ENCODE results near the gene CTR9. TPM values are rescaled to one million over a fixed set of nuclear protein-coding genes. Genes with fewer than 3 reads are reported as not detected.

CTR9 gene
- total and polyA plus RNA-seq, 9 of the 15 experiments (the other 6 are each of a cell fraction or from before 2014, with no cell fraction given): 25.4 to 79.3 (median 47.3) TPM

- TF ChIP-seq ZNF449 (CRISPR knock-in tag; IDR thresholded peaks at IDR 0.05) (no peak), ZZZ3 (IDR thresholded peaks at IDR 0.05) (no peak), CHD4 (IDR thresholded peaks at IDR 0.05; ENCODE audit: insufficient read depth, insufficient replicate concordance, low read depth, low read length, poor library complexity, severe bottlenecking) (no peak), HMGN3 (IDR thresholded peaks at IDR 0.05; ENCODE audit: borderline replicate concordance, extremely low read depth, insufficient read length, low read depth, low read length) (peak; percentile 41), CHD1 (IDR thresholded peaks at IDR 0.05; ENCODE audit: low read length) (no peak), ZNF184 (CRISPR knock-in tag; IDR thresholded peaks at IDR 0.05) (no peak), PHTF2 (CRISPR knock-in tag; IDR thresholded peaks at IDR 0.05) (no peak; the same call in 1 of the 2 replicates), IRF2 (CRISPR knock-in tag; IDR thresholded peaks at IDR 0.05) (no peak), ZBTB34 (CRISPR knock-in tag; IDR thresholded peaks at IDR 0.05) (no peak), ZNF655 (CRISPR knock-in tag; IDR thresholded peaks at IDR 0.05) (no peak), ZBTB5 (IDR thresholded peaks at IDR 0.05) (no peak), FOXJ2 (tag; IDR thresholded peaks at IDR 0.05) (no peak), ETS2 (tag; IDR thresholded peaks at IDR 0.05; ENCODE audit: borderline replicate concordance, poor library complexity, severe bottlenecking) (no peak), GTF2A2 (tag; IDR thresholded peaks at IDR 0.05) (0 out of 2 replicates have a peak, but pooled peaks have one; percentile 61), BCL6 (CRISPR knock-in tag; IDR thresholded peaks at IDR 0.05) (no peak), SNAPC5 (CRISPR knock-in tag; IDR thresholded peaks at IDR 0.05) (no peak), BMI1 (IDR thresholded peaks at IDR 0.05; ENCODE audit: low read length) (no peak), TCF7 (IDR thresholded peaks at IDR 0.05; ENCODE audit: borderline replicate concordance) (0 out of 2 replicates have a peak, but pooled peaks have one; percentile 59), CBX2 (IDR thresholded peaks at IDR 0.05; ENCODE audit: insufficient read depth, low read length, poor library complexity, severe bottlenecking) (no peak), CSDE1 (IDR thresholded peaks at IDR 0.05) (peak; percentile 50 to 91; a peak in 3 of 4 replicates)
These were observed 57.7 kb downstream of the CTR9 start, which contains the start of gene EIF4G2 (continued) for GRCh38 chr11:10808553-10809372.
